GM18502 (cell line): ENCODE measurements around the gene ARHGAP28.
"Not testable (repeated sequence)": the region's sequence is repeated elsewhere in the genome, so short reads cannot be mapped to it uniquely, and the experiment has no call there.

ENCODE experiments used
- ATAC-seq: cut with Tn5 transposase; IDR thresholded peaks from one replicate; pipeline ENCODE4 v1.9.1; 2021; ENCODE audit warnings: mild to moderate bottlenecking; ENCODE audit not compliant: unreplicated experiment, poor library complexity

ARHGAP28 gene

GRCh38 chr18:6886797-6887330 is 157.3 kb downstream of the ARHGAP28 start:
- no peak for ATAC-seq

- no peak for ATAC-seq
Observed at GRCh38 chr18:6891788-6892187, 162.3 kb downstream of the ARHGAP28 start.

GRCh38 chr18:6901286-6901926 is 171.9 kb downstream of the ARHGAP28 start:
- ATAC-seq = no peak

- no peak for ATAC-seq
Observed at GRCh38 chr18:6917072-6917471, 187.6 kb downstream of the ARHGAP28 start.

GRCh38 chr18:6920099-6920955 is 190.8 kb downstream of the ARHGAP28 start:
- ATAC-seq = no peak

- no peak for ATAC-seq
Observed at GRCh38 chr18:6921571-6921970, 192.1 kb downstream of the ARHGAP28 start.

GRCh38 chr18:6923220-6923619 is 193.7 kb downstream of the ARHGAP28 start:
- ATAC-seq = no peak

- no peak for ATAC-seq
Observed at GRCh38 chr18:6927153-6927552, 197.6 kb downstream of the ARHGAP28 start.

GRCh38 chr18:6928359-6928758 is 198.8 kb downstream of the ARHGAP28 start:
- no peak for ATAC-seq

GRCh38 chr18:6929370-6930102 is 200.0 kb downstream of the ARHGAP28 start:
- no peak for ATAC-seq

- ATAC-seq = no peak
Observed at GRCh38 chr18:6934859-6935258, 205.3 kb downstream of the ARHGAP28 start.

- ATAC-seq = no peak
Observed at GRCh38 chr18:6938003-6938402, 208.5 kb downstream of the ARHGAP28 start.

GRCh38 chr18:6938403-6938802 is 208.9 kb downstream of the ARHGAP28 start:
- not testable (repeated sequence) for ATAC-seq

GRCh38 chr18:6939972-6940371 is 210.5 kb downstream of the ARHGAP28 start:
- no peak for ATAC-seq

- no peak for ATAC-seq
Observed at GRCh38 chr18:6940451-6940850, 210.9 kb downstream of the ARHGAP28 start.

- ATAC-seq = no peak
Observed at GRCh38 chr18:6941996-6942395, 212.5 kb downstream of the ARHGAP28 start.

- no peak for ATAC-seq
Observed at GRCh38 chr18:6942742-6943141, 213.2 kb downstream of the ARHGAP28 start.

- no peak for ATAC-seq
Observed at GRCh38 chr18:6943143-6943542, 213.6 kb downstream of the ARHGAP28 start.

- ATAC-seq = no peak
Observed at GRCh38 chr18:6947338-6948030, 218.0 kb downstream of the ARHGAP28 start.
